Thyroid gland (tissue), 4 donors: Measurements from ENCODE around the gene REEP1.

Experiments used
- POLR2A ChIP-seq, 2 donors: fragments of 450-650 bp; IDR thresholded peaks; one replicate each; pipeline ENCODE4 v1.6.1; 2017; ENCODE audit warnings: antibody characterized with exemption in 2 of 2, mild to moderate bottlenecking in 2 of 2, moderate library complexity in 1 of 2
- TF ChIP-seq, protein P1 (sequence below), 6 experiments: fragments of 200-600 bp in 3 of 6; fragments of 450-650 bp in 3 of 6; sonication (generic) in 3 of 6; IDR thresholded peaks; one replicate each; pipeline ENCODE4 v1.5.1; 2016 to 2019; ENCODE audit warnings: antibody characterized with exemption in 6 of 6, mild to moderate bottlenecking in 2 of 6, inconsistent platforms in 1 of 6, moderate library complexity in 1 of 6

DNA sequence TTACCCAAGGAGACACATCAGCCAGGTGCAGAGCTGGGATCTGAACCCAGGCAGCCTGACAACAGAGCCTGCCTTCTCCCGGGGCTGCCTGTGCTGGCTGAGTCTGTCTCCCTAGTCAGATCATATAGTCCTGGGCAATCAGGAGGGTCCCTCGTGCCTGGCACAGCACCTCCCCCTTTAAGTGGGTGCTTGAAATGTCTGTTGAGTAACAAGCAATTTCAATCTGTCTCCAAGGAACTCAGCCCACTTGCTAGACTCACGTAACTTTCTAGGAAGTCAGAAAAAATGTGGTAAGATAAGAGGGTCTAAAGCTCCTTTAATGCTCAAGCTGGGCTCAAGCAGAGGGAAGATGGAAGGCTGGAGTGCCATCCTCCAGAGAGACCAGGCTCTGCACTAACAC is 51.9 kb downstream of the REEP1 start:
- TF ChIP-seq, protein P1, sequence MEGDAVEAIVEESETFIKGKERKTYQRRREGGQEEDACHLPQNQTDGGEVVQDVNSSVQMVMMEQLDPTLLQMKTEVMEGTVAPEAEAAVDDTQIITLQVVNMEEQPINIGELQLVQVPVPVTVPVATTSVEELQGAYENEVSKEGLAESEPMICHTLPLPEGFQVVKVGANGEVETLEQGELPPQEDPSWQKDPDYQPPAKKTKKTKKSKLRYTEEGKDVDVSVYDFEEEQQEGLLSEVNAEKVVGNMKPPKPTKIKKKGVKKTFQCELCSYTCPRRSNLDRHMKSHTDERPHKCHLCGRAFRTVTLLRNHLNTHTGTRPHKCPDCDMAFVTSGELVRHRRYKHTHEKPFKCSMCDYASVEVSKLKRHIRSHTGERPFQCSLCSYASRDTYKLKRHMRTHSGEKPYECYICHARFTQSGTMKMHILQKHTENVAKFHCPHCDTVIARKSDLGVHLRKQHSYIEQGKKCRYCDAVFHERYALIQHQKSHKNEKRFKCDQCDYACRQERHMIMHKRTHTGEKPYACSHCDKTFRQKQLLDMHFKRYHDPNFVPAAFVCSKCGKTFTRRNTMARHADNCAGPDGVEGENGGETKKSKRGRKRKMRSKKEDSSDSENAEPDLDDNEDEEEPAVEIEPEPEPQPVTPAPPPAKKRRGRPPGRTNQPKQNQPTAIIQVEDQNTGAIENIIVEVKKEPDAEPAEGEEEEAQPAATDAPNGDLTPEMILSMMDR (IDR thresholded peaks at IDR 0.05): no peak
- TF ChIP-seq POLR2A (IDR thresholded peaks at IDR 0.05): no peak
